SK-N-SH (cell line): Measurements from ENCODE around the gene DEPDC5.

Source experiments
- CHD2 ChIP-seq: fragments of 150-350 bp; IDR thresholded peaks from 2 replicates; pipeline ENCODE4 v1.6.1; 2018; ENCODE audit warnings: low read length; ENCODE audit not compliant: partially characterized antibody
- SIN3A ChIP-seq: IDR thresholded peaks from 2 replicates; pipeline ENCODE4 v1.6.1; 2012; ENCODE audit warnings: low read depth, mild to moderate bottlenecking, low read length, moderate library complexity, borderline replicate concordance
- TF ChIP-seq, protein P1 (sequence below): fragments of 200-600 bp; sonication (generic); IDR thresholded peaks from 2 replicates; pipeline ENCODE4 v1.6.1; 2017; ENCODE audit warnings: antibody characterized with exemption, mild to moderate bottlenecking, moderate library complexity

DNA sequence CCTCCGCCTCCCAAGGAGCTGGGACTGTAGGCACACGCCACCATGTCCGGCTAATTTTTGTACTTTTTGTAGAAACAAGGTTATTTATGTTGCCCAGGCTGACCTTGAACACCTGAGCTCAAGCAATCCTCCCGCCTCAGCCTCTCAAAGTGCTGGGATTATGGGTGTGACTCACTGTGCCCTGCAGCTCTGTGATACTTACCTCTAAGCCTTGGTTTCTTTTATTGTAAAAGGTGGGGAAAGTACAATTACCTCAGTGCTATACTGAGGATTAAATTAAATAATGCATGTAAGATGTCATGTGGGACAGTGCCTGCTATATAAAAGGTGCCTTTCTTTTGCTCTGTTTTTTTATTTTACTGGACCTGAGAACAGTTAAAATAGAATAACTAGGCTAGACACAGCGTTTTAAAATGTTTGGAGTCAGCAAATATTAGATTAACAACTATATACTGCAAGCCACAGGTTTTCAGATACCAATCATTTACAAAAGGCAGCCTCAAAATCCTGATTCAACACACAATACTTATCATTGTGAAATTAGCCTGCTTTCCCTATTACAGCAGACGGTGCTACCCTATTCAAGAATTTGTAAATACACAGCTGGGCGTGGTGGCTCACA, 33.9 kb upstream of the DEPDC5 start:
- TF ChIP-seq SIN3A (no peak), CHD2 (no peak)
- TF ChIP-seq, protein P1, sequence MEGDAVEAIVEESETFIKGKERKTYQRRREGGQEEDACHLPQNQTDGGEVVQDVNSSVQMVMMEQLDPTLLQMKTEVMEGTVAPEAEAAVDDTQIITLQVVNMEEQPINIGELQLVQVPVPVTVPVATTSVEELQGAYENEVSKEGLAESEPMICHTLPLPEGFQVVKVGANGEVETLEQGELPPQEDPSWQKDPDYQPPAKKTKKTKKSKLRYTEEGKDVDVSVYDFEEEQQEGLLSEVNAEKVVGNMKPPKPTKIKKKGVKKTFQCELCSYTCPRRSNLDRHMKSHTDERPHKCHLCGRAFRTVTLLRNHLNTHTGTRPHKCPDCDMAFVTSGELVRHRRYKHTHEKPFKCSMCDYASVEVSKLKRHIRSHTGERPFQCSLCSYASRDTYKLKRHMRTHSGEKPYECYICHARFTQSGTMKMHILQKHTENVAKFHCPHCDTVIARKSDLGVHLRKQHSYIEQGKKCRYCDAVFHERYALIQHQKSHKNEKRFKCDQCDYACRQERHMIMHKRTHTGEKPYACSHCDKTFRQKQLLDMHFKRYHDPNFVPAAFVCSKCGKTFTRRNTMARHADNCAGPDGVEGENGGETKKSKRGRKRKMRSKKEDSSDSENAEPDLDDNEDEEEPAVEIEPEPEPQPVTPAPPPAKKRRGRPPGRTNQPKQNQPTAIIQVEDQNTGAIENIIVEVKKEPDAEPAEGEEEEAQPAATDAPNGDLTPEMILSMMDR, result no peak
